KMS-11 (cell line): ENCODE results near the gene ZFTA.

Experiments
- H2AFZ ChIP-seq: fragments of 200-600 bp; sonication (generic); 2 replicates; pipeline ENCODE4 v1.6.1; 2016; ENCODE audit warnings: antibody characterized with exemption, mixed run types, low read depth
- H3K27ac ChIP-seq: fragments of 200-600 bp; sonication (generic); 2 replicates; pipeline ENCODE4 v1.6.1; 2016; ENCODE audit warnings: mild to moderate bottlenecking, mixed run types
- H3K27me3 ChIP-seq: fragments of 200-600 bp; sonication (generic); 2 replicates; pipeline ENCODE4 v1.6.1; 2017; ENCODE audit warnings: mild to moderate bottlenecking, low read depth, mixed run types, moderate library complexity; ENCODE audit not compliant: insufficient read depth
- H3K36me3 ChIP-seq: fragments of 200-600 bp; sonication (generic); 2 replicates; pipeline ENCODE4 v1.6.1; 2017; ENCODE audit warnings: mild to moderate bottlenecking, mixed run types; ENCODE audit not compliant: insufficient read depth
- H3K4me1 ChIP-seq: fragments of 200-600 bp; sonication (generic); 2 replicates; pipeline ENCODE4 v1.6.1; 2016; ENCODE audit warnings: mild to moderate bottlenecking, low read depth, mixed run types; ENCODE audit not compliant: poor library complexity, severe bottlenecking
- H3K4me2 ChIP-seq: fragments of 200-600 bp; sonication (generic); 2 replicates; pipeline ENCODE4 v1.7.0; 2016; ENCODE audit warnings: mild to moderate bottlenecking, mixed run types
- H3K4me3 ChIP-seq: fragments of 200-600 bp; sonication (generic); IDR thresholded peaks from 2 replicates; pipeline ENCODE4 v1.6.1; 2017; ENCODE audit warnings: low read depth, low read length, mixed read lengths; ENCODE audit not compliant: insufficient read depth
- H3K79me2 ChIP-seq: fragments of 200-600 bp; sonication (generic); 2 replicates; pipeline ENCODE4 v1.6.1; 2016; ENCODE audit warnings: low read depth, mixed run types; ENCODE audit not compliant: insufficient read depth
- H3K9ac ChIP-seq: fragments of 200-600 bp; sonication (generic); 2 replicates; pipeline ENCODE4 v1.6.1; 2016; ENCODE audit warnings: mild to moderate bottlenecking, mixed run types
- H4K20me1 ChIP-seq: fragments of 200-600 bp; sonication (generic); 2 replicates; pipeline ENCODE4 v1.6.1; 2016; ENCODE audit warnings: mild to moderate bottlenecking, mixed run types; ENCODE audit not compliant: insufficient read depth
- TF ChIP-seq, protein P1 (sequence below): fragments of 200-600 bp; sonication (generic); conservative IDR thresholded peaks from 2 replicates; pipeline ENCODE4 v1.6.1; 2017; ENCODE audit warnings: low read depth, mild to moderate bottlenecking, antibody characterized with exemption, low read length, moderate library complexity, mixed read lengths

Gene ZFTA

DNA sequence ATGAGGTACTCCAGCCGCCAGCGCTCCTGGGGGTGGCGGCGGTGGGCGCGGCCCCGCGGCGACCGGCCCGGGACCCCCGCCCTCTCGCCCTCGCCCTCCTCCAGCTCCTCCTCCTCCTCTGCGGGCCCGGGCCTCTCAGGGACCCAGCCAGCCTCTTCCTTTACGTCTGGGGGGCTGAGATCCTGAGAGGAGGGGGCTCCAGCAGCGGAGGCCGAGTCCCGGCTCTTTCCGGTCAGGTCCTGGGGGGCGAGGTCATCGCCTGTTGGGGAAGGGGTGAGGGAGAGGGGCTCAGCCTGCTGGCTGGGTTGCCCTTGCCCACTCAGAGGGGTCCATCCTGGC lies 4.3 kb downstream of the ZFTA start:
- Histone ChIP-seq H2AFZ (no peak overlapping the region), H3K9ac (no peak overlapping the region), H3K4me2 (no peak overlapping the region), H3K36me3 (no peaks in the 10 kb centered on the region), H3K4me1 (no peaks in the 10 kb centered on the region), H3K79me2 (peaks cover 6% of the 10 kb centered on the region; the same call in 1 of the 2 replicates), H3K27me3 (no peaks in the 10 kb centered on the region), H3K27ac (no peak overlapping the region), H3K4me3 (no peak overlapping the region), H4K20me1 (no peaks in the 10 kb centered on the region)
- TF ChIP-seq, protein P1, sequence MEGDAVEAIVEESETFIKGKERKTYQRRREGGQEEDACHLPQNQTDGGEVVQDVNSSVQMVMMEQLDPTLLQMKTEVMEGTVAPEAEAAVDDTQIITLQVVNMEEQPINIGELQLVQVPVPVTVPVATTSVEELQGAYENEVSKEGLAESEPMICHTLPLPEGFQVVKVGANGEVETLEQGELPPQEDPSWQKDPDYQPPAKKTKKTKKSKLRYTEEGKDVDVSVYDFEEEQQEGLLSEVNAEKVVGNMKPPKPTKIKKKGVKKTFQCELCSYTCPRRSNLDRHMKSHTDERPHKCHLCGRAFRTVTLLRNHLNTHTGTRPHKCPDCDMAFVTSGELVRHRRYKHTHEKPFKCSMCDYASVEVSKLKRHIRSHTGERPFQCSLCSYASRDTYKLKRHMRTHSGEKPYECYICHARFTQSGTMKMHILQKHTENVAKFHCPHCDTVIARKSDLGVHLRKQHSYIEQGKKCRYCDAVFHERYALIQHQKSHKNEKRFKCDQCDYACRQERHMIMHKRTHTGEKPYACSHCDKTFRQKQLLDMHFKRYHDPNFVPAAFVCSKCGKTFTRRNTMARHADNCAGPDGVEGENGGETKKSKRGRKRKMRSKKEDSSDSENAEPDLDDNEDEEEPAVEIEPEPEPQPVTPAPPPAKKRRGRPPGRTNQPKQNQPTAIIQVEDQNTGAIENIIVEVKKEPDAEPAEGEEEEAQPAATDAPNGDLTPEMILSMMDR: no peak

DNA sequence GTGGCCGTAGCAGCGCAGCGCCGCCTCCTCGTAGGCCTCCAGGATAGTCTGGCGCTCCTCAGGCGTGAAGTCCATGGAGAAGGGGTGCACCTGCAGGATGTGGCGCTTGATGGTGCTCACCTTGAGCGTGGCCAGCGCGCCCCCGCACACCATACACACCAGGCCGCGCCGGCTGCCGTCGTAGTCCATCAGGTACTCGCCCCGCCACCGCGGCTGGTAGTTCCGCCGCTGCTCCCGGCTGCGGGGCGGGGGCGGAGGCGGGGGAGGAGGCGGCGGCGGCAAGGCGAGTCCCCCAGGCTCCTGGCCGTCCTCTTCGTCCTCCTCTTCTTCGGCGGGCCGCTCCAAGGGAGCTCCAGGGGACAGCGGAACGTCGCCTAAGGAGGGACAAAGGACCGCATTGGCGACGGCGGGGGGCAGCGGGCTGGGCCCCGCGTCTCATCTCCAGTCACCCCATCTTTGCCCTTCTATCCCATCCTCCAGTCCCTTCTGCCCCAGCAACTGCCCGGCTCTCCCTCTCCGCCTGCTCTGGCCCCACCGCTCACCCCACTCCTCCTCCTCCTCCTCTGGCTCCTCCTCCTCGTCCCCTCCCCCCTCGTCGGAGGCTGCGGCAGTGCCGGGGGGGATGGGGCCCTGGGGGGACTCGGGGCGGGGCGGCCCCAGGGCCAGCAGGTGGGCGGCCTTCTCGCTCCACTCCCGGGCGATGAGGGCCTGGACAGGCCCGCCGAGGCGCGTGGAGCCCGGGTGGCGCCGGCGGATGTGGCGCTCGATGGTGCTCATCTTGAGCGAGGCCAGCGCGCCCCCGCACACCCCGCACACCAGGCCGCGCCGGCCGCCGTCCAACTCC lies 4.9 kb downstream of the ZFTA start:
- Histone ChIP-seq H3K4me3 (no peak overlapping the region), H3K9ac (no peak overlapping the region), H3K27me3 (no peaks in the 10 kb centered on the region), H2AFZ (no peak overlapping the region), H3K4me1 (no peaks in the 10 kb centered on the region), H3K36me3 (no peaks in the 10 kb centered on the region), H4K20me1 (no peaks in the 10 kb centered on the region), H3K27ac (no peak overlapping the region), H3K4me2 (no peak overlapping the region), H3K79me2 (peaks cover 6% of the 10 kb centered on the region; the same call in 1 of the 2 replicates)
- TF ChIP-seq, protein P1: no peak

DNA sequence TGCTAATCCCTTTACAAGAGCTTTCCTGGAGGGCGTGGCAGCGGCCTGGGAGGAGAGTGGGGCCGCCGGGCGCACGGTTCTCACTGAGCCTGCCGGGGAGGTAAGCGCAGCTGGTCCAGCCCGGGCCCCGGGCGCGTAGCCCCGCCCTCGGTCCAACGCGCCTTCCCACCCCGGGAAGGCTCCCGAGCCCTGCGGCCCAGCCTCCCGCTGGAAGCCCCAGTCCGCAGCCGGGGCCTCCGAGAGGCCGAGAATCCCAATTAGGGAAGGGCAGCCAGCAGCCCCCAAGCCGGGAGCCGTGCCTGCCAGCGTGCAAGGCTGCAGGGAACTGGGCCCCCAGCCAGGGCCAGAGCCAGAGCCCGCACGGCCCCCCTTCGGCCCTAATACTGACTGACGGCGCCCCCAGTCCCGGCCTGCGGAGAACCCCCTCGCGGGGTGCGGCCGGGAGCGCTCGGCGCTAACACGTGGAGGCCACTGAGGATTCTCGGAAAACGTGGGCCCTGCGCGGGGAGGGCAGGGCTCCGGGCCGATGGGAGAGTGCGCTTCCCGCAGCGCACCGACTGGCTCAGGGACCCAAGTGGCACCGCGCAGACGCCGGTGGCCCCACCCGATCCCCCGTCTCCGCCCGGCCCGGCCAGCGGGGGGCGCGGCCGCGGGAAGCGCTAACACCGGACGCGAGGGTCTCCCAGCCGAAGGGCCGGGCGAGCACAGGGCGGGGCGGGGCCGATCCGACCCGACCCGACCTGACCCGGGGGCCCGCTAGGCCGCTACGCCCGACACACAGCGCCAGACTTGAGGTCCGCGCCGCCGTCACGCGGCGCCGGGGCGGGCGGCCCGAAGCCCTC lies 5.7 kb downstream of the ZFTA start:
- Histone ChIP-seq H3K9ac (no peak overlapping the region), H3K27ac (no peak overlapping the region), H3K4me3 (no peak overlapping the region), H3K4me2 (no peak overlapping the region), H4K20me1 (no peaks in the 10 kb centered on the region), H3K27me3 (no peaks in the 10 kb centered on the region), H3K79me2 (peaks cover 6% of the 10 kb centered on the region; the same call in 1 of the 2 replicates), H3K36me3 (no peaks in the 10 kb centered on the region), H3K4me1 (no peaks in the 10 kb centered on the region), H2AFZ (no peak overlapping the region)
- TF ChIP-seq, protein P1: no peak

DNA sequence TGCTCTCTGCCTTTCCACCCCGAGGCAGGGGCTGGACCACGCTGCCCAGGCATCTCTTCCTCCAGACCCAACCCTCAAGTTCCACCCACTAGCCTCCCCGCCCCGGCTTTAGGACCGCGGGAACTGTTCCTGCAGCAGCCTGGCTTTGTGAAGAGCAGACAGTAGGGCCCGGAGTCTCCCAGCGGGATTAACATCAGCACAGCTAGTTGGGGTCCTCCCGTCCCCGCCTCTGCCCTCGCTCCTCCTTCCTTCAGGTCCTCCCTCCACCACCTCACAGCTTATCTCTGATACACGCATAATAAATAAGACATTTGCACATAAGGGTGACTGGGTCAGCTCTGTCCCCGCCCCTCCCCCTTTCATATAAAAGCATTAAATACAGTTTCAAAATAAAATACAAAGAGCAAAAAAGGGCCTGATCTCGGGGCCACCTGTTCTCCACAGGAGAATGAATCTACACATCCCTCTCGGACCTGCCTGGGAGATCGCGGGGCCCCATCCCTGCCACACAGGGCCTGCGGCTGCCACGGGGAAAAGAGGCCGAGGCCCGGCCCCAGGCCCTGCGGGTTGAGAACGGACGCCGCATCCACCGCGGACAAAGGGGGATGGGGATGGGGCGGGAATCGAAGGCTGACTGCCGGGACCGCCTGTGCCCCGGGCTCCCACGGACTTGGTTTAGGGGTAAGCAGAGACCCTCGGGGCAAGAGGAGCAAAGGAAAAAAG lies 6.5 kb downstream of the ZFTA start:
- H3K4me1 ChIP-seq: no peaks in the 10 kb centered on the region
- TF ChIP-seq, protein P1: no peak
- no peak overlapping the region for H3K4me3 ChIP-seq
- peaks cover 3% of the 10 kb centered on the region; the same call in 1 of the 2 replicates for H3K79me2 ChIP-seq
- no peaks in the 10 kb centered on the region for H4K20me1 ChIP-seq
- H2AFZ ChIP-seq: no peak overlapping the region
- no peak overlapping the region for H3K27ac ChIP-seq
- H3K36me3 ChIP-seq: no peaks in the 10 kb centered on the region
- H3K9ac ChIP-seq: no peak overlapping the region
- no peaks in the 10 kb centered on the region for H3K27me3 ChIP-seq
- H3K4me2 ChIP-seq: no peak overlapping the region
